ENCODE measurements around the gene RHBDD3.

The RHBDD3 gene

DNA sequence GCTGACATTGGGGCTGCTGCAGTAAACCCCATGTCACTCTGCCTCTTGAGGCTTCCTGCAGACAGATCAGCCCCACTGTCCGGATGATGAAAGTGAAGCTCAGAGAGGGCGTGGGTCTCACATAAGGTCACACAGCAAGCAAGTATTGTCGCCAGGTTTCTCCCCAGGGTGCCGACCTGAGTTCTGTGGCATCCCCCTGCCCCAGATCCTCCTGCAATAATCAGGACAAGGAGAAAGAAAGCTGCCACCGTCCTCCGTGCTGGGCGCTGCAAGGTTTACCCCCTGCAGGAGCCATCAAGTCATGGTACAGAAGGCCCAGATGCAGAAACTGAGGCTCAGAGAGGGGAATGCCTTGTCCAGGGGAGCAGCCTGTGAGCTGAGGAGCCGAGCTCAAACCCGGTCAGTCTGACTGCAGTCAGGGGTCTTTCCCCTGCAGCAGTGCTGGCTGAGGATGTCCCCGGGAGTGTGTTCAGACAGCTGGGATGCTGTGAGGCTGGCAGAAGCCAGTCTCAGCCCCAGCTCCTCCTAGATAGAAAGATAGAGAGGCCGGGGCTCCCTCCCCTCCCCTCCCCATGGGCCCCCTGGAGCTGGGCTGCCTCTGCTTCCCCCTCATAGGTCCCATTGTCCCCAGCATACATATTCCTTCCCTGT, 48.9 kb downstream of the RHBDD3 start:
- TF ChIP-seq POLR2AphosphoS5 (IDR thresholded peaks at IDR 0.05; ENCODE audit: low read depth, low read length) (no peak), POLR2A (IDR thresholded peaks at IDR 0.05; ENCODE audit: low read depth, low read length) (0 out of 2 replicates have a peak, but pooled peaks have one; percentile 25)
- DNase-seq (ENCODE audit: insufficient read length), result no peak
- no peak for FAIRE-seq

- no peak for DNase-seq (ENCODE audit: insufficient read length)
- no peak for FAIRE-seq
- no peak for TF ChIP-seq TAF1 (IDR thresholded peaks at IDR 0.05; ENCODE audit: borderline replicate concordance, low read depth, low read length)
- TF ChIP-seq POLR2AphosphoS5 (IDR thresholded peaks at IDR 0.05; ENCODE audit: low read depth, low read length), result no peak
- no peak for TF ChIP-seq POLR2A (IDR thresholded peaks at IDR 0.05; ENCODE audit: low read depth, low read length)
Observed at GRCh38 chr22:29217827-29218757, 49.7 kb downstream of the RHBDD3 start.

DNA sequence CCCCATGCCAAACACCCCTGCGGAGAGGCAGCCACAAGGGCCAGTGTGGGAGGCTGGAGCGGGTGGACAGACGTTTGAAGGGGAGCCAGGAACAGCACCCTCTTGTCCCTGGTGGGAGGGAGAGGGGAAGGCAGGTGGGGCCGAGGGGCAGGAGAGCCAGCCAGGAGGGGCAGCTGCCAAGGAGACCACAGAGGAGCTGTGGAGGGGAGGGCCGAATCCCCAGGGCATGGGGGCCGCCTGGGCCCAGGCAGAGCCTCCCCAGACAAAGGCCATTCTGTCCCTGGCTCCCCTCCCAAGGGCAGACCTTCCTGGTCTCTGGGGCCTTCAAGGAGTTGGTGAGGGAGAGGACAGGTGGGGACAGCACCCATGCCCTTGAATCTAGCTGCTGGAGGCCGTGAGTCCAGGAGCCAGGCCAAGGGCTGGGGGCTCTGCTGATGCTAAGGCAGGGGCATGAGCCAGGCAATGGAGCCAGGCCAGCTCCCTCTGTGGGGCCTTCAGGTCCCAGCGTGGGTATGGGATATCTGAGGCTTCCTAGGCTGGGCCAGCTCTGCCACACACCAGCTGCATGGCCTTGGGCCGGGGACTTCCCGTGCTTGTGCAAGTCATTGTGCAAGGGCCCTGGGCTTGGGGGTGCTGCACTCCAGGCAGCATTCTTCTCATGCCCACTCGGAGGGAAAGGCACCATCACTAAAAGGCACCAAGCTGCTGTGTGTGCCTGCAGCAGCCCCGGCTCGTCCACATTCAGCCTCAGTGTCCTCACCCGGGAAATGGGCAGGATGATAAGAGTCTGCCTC, 50.7 kb downstream of the RHBDD3 start:
- DNase-seq (ENCODE audit: insufficient read length) (no peak), FAIRE-seq (peak; percentile 63)
- TF ChIP-seq POLR2AphosphoS5 (IDR thresholded peaks at IDR 0.05; ENCODE audit: low read depth, low read length) (peak; percentile 35; the same call in 1 of the 2 replicates), POLR2A (IDR thresholded peaks at IDR 0.05; ENCODE audit: low read depth, low read length) (peak; percentile 37; the same call in 1 of the 2 replicates), TAF1 (IDR thresholded peaks at IDR 0.05; ENCODE audit: borderline replicate concordance, low read depth, low read length) (no peak)

GRCh38 chr22:29216011-29216872, 51.5 kb downstream of the RHBDD3 start:
- FAIRE-seq (no peak), DNase-seq (ENCODE audit: insufficient read length) (no peak)
- no peak for TF ChIP-seq POLR2A (IDR thresholded peaks at IDR 0.05; ENCODE audit: low read depth, low read length)

DNA sequence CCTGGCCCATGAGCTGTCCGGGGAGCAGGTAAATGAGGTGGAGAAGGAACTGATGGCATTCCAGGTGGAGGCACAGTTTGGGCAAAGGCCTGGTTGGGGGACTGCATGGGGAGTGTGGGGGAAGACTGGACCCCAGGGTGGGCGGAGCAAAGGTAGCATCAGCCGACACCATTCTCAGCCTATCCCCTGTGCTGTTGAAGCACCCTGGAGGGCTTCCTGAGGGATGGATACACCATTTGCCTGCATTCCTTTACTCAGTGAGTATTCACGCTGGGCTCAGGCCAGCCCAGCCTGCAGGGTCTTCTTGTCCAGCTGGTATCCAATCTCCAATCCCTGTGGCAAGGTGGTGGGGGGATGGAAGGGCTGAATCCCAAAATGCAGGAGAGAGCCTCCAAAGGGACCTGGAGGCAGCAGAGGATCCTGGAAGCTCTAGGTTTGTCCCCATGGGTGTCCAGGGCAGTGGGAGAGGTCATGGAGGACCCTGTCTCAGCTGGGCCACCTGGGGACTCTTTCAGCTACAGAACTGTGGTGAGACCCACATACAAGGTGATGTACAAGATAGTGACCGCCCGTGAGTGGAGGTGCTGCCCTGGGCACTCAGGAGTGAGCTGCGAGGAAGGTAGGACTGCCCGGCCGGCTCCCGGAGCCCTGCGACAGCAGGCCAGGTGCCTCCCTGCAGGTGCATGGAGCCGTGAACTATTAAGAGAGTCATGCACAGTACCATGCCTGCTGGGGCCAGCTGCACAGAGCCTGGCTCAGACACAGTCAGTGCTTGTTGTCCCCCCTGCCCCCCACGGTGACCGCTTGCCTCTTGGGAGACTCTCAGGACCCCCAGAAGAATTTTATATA, 52.5 kb downstream of the RHBDD3 start:
- no peak for FAIRE-seq
- DNase-seq (ENCODE audit: insufficient read length), result peak; percentile 30
- TF ChIP-seq TAF1 (IDR thresholded peaks at IDR 0.05; ENCODE audit: borderline replicate concordance, low read depth, low read length) (no peak), POLR2AphosphoS5 (IDR thresholded peaks at IDR 0.05; ENCODE audit: low read depth, low read length) (no peak), POLR2A (IDR thresholded peaks at IDR 0.05; ENCODE audit: low read depth, low read length) (no peak)

GRCh38 chr22:29214232-29214631, 53.5 kb downstream of the RHBDD3 start:
- no peak for DNase-seq (ENCODE audit: insufficient read length)
- no peak for FAIRE-seq
- TF ChIP-seq POLR2A (IDR thresholded peaks at IDR 0.05; ENCODE audit: low read depth, low read length) (no peak), POLR2AphosphoS5 (IDR thresholded peaks at IDR 0.05; ENCODE audit: low read depth, low read length) (no peak), TAF1 (IDR thresholded peaks at IDR 0.05; ENCODE audit: borderline replicate concordance, low read depth, low read length) (no peak)

DNA sequence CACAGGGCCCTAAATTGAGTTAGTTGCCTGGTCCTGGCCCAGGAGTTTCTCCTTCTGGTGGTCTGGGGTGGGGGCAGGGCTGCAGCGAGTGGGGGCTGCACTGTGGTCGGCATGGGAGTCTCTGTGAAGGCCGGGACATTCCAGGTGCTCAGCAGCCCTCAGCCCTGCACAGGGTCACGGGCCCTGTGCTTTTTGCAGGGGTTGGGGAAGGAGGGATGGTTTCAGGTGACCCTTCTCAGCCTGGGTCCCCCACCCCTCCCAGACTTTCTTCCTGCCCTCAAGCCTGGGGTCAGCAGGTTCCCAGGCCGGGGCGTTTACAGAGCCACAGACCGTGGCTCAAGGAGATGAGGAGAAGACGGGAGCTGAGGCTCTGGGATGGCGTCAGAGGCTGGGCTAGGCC, 54.3 kb downstream of the RHBDD3 start:
- FAIRE-seq (no peak), DNase-seq (ENCODE audit: insufficient read length) (no peak)
- TF ChIP-seq TAF1 (IDR thresholded peaks at IDR 0.05; ENCODE audit: borderline replicate concordance, low read depth, low read length), result no peak
- no peak for TF ChIP-seq POLR2AphosphoS5 (IDR thresholded peaks at IDR 0.05; ENCODE audit: low read depth, low read length)
- no peak for TF ChIP-seq POLR2A (IDR thresholded peaks at IDR 0.05; ENCODE audit: low read depth, low read length)

DNA sequence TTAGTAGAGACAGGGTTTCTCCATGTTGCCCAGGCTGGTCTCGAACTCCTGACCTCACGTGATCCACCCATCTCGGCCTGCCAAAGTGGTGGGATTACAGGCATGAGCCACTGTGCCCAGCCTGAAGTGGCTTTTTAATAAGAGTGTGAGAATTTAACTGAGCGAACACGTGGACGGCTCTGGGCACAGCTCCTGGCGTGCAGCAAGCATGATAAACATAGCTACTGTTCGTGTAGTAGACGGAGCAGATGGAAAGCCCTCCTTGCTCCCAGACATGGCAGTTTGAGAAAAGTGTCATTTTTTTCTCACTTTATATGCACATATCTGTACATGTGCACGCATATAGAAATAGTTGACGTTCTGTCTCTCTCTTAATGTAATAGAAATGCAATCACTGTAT, 55.0 kb downstream of the RHBDD3 start:
- TF ChIP-seq POLR2AphosphoS5 (IDR thresholded peaks at IDR 0.05; ENCODE audit: low read depth, low read length) (no peak), TAF1 (IDR thresholded peaks at IDR 0.05; ENCODE audit: borderline replicate concordance, low read depth, low read length) (no peak), POLR2A (IDR thresholded peaks at IDR 0.05; ENCODE audit: low read depth, low read length) (no peak)
- FAIRE-seq, result peak; percentile 17
- no peak for DNase-seq (ENCODE audit: insufficient read length)

DNA sequence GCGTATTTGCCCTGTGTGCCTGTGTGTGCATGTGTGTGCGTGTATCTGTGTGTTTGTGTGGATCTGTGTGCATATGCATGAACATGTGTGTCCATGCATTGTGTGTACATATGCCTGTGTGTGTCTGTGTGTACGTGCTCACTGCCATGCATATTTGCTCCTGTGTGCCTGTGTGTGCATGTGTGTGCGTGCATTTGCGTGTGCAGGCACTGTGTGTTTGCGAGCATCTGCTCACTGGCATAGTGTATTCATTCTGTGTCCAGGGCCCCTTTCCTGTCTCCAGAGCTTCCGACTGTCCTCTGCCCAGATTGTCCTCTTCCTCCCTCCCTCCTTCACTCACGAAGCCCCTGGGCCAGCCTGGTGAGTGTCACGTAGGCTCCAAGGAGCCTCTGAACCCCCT, 56.3 kb downstream of the RHBDD3 start:
- FAIRE-seq (no peak), DNase-seq (ENCODE audit: insufficient read length) (no peak)
- TF ChIP-seq POLR2AphosphoS5 (IDR thresholded peaks at IDR 0.05; ENCODE audit: low read depth, low read length), result no peak
- no peak for TF ChIP-seq TAF1 (IDR thresholded peaks at IDR 0.05; ENCODE audit: borderline replicate concordance, low read depth, low read length)
- no peak for TF ChIP-seq POLR2A (IDR thresholded peaks at IDR 0.05; ENCODE audit: low read depth, low read length)

DNA sequence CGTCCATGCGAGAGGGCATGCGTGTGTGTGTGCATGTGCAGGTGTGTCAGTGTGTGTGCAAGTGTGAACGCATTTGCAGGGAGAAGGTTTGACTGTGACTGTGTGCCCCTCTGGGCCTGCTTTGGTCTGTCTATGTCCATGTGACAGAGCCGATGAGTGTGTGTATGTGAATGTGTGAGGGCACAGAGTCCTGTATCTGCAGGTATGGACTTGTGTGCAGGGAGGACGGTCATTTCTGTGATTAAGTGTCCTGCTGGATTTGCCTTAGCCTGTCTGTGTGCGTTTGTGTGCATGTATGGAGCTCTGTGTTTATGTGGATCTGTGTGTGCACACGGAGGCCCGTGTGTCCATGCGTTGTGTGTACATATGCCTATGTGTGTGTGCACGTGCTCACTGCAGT, 56.7 kb downstream of the RHBDD3 start:
- no peak for FAIRE-seq
- no peak for DNase-seq (ENCODE audit: insufficient read length)
- TF ChIP-seq POLR2A (IDR thresholded peaks at IDR 0.05; ENCODE audit: low read depth, low read length), result no peak
- TF ChIP-seq POLR2AphosphoS5 (IDR thresholded peaks at IDR 0.05; ENCODE audit: low read depth, low read length), result no peak
- no peak for TF ChIP-seq TAF1 (IDR thresholded peaks at IDR 0.05; ENCODE audit: borderline replicate concordance, low read depth, low read length)
